ENCODE results near the gene DRC1.

The DRC1 gene

GRCh38 chr2:26450031-26450635 lies 48.4 kb downstream of the DRC1 start:
- DNase-seq: no peak

- no peak for DNase-seq
These were observed 50.0 kb downstream of the DRC1 start for GRCh38 chr2:26451700-26452099.

- no peak for DNase-seq
These were observed 52.0 kb downstream of the DRC1 start for GRCh38 chr2:26453421-26454329.

- DNase-seq: no peak
These were observed 52.9 kb downstream of the DRC1 start for GRCh38 chr2:26454561-26455001.

- DNase-seq: no peak
These were observed 53.4 kb downstream of the DRC1 start for GRCh38 chr2:26455037-26455669.

- DNase-seq: no peak
These were observed 54.1 kb downstream of the DRC1 start for GRCh38 chr2:26455670-26456439.

GRCh38 chr2:26456440-26457250 lies 54.9 kb downstream of the DRC1 start:
- DNase-seq: no peak

- no peak for DNase-seq
These were observed 55.5 kb downstream of the DRC1 start for GRCh38 chr2:26457251-26457666.

GRCh38 chr2:26457695-26458364 lies 56.1 kb downstream of the DRC1 start:
- DNase-seq: no peak

- no peak for DNase-seq
These were observed 56.8 kb downstream of the DRC1 start for GRCh38 chr2:26458365-26459042.

- no peak for DNase-seq
These were observed 58.4 kb downstream of the DRC1 start for GRCh38 chr2:26459991-26460612.

- DNase-seq: no peak
These were observed 58.9 kb downstream of the DRC1 start for GRCh38 chr2:26460613-26461031.

- DNase-seq: no peak
These were observed 59.9 kb downstream of the DRC1 start for GRCh38 chr2:26461601-26462023.

GRCh38 chr2:26462100-26462499 lies 60.4 kb downstream of the DRC1 start:
- DNase-seq: no peak

GRCh38 chr2:26462511-26463243 lies 61.0 kb downstream of the DRC1 start:
- no peak for DNase-seq

GRCh38 chr2:26463244-26464192 lies 61.8 kb downstream of the DRC1 start:
- no peak for DNase-seq

- no peak for DNase-seq
These were observed 62.9 kb downstream of the DRC1 start for GRCh38 chr2:26464390-26465265.

Measured in cortex of kidney (tissue), 1 donor.